Left lung (tissue), 10 donors: ENCODE results near the gene RFX7. TPM values are rescaled to one million over a fixed set of nuclear protein-coding genes. Genes with fewer than 3 reads are reported as not detected.

Source experiments
- ATAC-seq: fragments of 200-7000 bp; cut with Tn5 transposase; one replicate; pipeline ENCODE4 v1.9.1; 2020; ENCODE audit warnings: moderate library complexity
- DNase-seq, 4 donors: peaks; one replicate each; pipeline ENCODE4 v3.0.0-alpha.2; 2013 to 2020
- H3K27ac ChIP-seq, 2 donors: fragments of 200-600 bp; sonication (generic) in 1 of 2; one replicate each; pipeline versions ENCODE4 v1.5.0 to v1.8.0; 2020 to 2021
- H3K27me3 ChIP-seq, 2 donors: fragments of 200-600 bp; sonication (generic) in 1 of 2; one replicate each; pipeline versions ENCODE4 v1.5.0 to v1.8.0; 2020 to 2021
- H3K36me3 ChIP-seq, 2 donors: fragments of 200-600 bp; sonication (generic) in 1 of 2; one replicate each; pipeline versions ENCODE4 v1.5.0 to v1.8.0; 2020 to 2021
- H3K4me1 ChIP-seq, 2 donors: fragments of 200-600 bp; one replicate each; pipeline ENCODE4 v1.8.0; 2021
- H3K4me3 ChIP-seq, 2 donors: fragments of 200-600 bp; sonication (generic) in 1 of 2; one replicate each; pipeline versions ENCODE4 v1.5.0 to v1.8.0; 2020 to 2021; ENCODE audit warnings: mild to moderate bottlenecking in 1 of 2
- H3K9me3 ChIP-seq, 2 donors: fragments of 200-600 bp; sonication (generic) in 1 of 2; one replicate each; pipeline versions ENCODE4 v1.5.0 to v1.8.0; 2020 to 2021
- CTCF ChIP-seq, 2 donors: fragments of 200-600 bp; sonication (generic) in 1 of 2; IDR thresholded peaks; one replicate each; pipeline versions ENCODE4 v1.5.0 to v1.8.0; 2021; ENCODE audit warnings: antibody characterized with exemption in 2 of 2
- intact Hi-C, 2 donors: fragments of 100-400 bp; cut with DNase I; formaldehyde crosslinking; loops; one replicate each; pipeline versions ENCODE4 v1.11.2 to v1.14.2; 2022
- polyA plus RNA-seq, 6 donors: library from polyadenylated mRNA; unstranded; fragments of 120-200 nt; gene quantifications; one replicate each; pipeline ENCODE4 v1.2.1, GENCODE V29; 2013; ENCODE audit not compliant: insufficient read length in 6 of 6
- total RNA-seq, 2 donors: library from RNA; stranded (reverse); fragmentation: NEBNext Ultra II Directional; extraction: Animal tissue kit (Norgen Biotek cat#: 25700); gene quantifications; one replicate each; pipeline ENCODE4 v1.2.1, GENCODE V29; 2021
- donor health status: DM: no; HTN: yes; CAD: no.
- donor health status: DM: no; HTN: no; CAD: no.

Gene RFX7
- total and polyA plus RNA-seq, 8 donors, result 16.7 to 28.1 (median 25.4) TPM

- Histone ChIP-seq H3K4me3 (no peak overlapping the region), H3K4me1 (no peaks in the 10 kb centered on the region), H3K27ac (no peak overlapping the region), H3K27me3 (no peaks in the 10 kb centered on the region), H3K9me3 (peaks cover 0 to 8% of the 10 kb centered on the region in 2 donors), H3K36me3 (no peaks in the 10 kb centered on the region)
- no peak for TF ChIP-seq CTCF (IDR thresholded peaks at IDR 0.05)
- DNase-seq, result no peak
- intact Hi-C loops, result no loop called here
- ATAC-seq, result no peak
These were observed 26.3 kb downstream of the RFX7 start for GRCh38 chr15:56217341-56217740.

- H3K27ac ChIP-seq, result no peak overlapping the region
- ATAC-seq, result peak; percentile 76
- intact Hi-C loops, result no loop called here
These were observed 27.9 kb downstream of the RFX7 start for GRCh38 chr15:56215769-56216168.

GRCh38 chr15:56211960-56212550, 31.6 kb downstream of the RFX7 start:
- Histone ChIP-seq H3K27me3 (no peaks in the 10 kb centered on the region), H3K27ac (no peak overlapping the region), H3K36me3 (no peaks in the 10 kb centered on the region), H3K9me3 (peaks cover 0 to 3% of the 10 kb centered on the region in 2 donors), H3K4me1 (peaks cover 6 to 16% of the 10 kb centered on the region in 2 donors), H3K4me3 (no peak overlapping the region)
- ATAC-seq (no peak), DNase-seq (no peak)
- TF ChIP-seq CTCF (IDR thresholded peaks at IDR 0.05), result no peak
- intact Hi-C loops, result no loop called here

More at GRCh38 chr15:56215769-56216168, 27.9 kb downstream of the RFX7 start:
- no peaks in the 10 kb centered on the region for H3K36me3 ChIP-seq
- no peak overlapping the region for H3K4me3 ChIP-seq
- H3K9me3 ChIP-seq, result peaks cover 0 to 3% of the 10 kb centered on the region in 2 donors
- H3K4me1 ChIP-seq, result no peaks in the 10 kb centered on the region
- no peak for TF ChIP-seq CTCF (IDR thresholded peaks at IDR 0.05)
- no peaks in the 10 kb centered on the region for H3K27me3 ChIP-seq
- no peak for DNase-seq

- ATAC-seq (no peak), DNase-seq (no peak)
- Histone ChIP-seq H3K36me3 (no peaks in the 10 kb centered on the region), H3K27ac (no peak overlapping the region), H3K4me3 (no peak overlapping the region), H3K27me3 (no peaks in the 10 kb centered on the region), H3K4me1 (peaks cover 6 to 16% of the 10 kb centered on the region in 2 donors), H3K9me3 (peaks cover 0 to 3% of the 10 kb centered on the region in 2 donors)
- intact Hi-C loops, result no loop called here
- TF ChIP-seq CTCF (IDR thresholded peaks at IDR 0.05), result no peak
These were observed 32.6 kb downstream of the RFX7 start for GRCh38 chr15:56211064-56211463.

GRCh38 chr15:56208641-56209155, 35.0 kb downstream of the RFX7 start:
- no peaks in the 10 kb centered on the region for H3K36me3 ChIP-seq
- no peak overlapping the region for H3K4me3 ChIP-seq
- no peaks in the 10 kb centered on the region for H3K9me3 ChIP-seq
- TF ChIP-seq CTCF (IDR thresholded peaks at IDR 0.05), result no peak
- intact Hi-C loops, result no loop called here
- no peaks in the 10 kb centered on the region for H3K27me3 ChIP-seq
- H3K27ac ChIP-seq, result no peak overlapping the region
- peaks cover 6 to 27% of the 10 kb centered on the region in 2 donors for H3K4me1 ChIP-seq
- DNase-seq (no peak), ATAC-seq (no peak)
